Lung (tissue), 12 donors: ENCODE data around the gene SLC30A9. TPM values are rescaled to one million over a fixed set of nuclear protein-coding genes. Genes with fewer than 3 reads are reported as not detected.

Source experiments
- ATAC-seq: fragments of 200-7000 bp; cut with Tn5 transposase; one replicate; pipeline ENCODE4 v1.9.1; 2020; ENCODE audit warnings: moderate number of reproducible peaks; ENCODE audit not compliant: insufficient read depth, low FRiP score
- DNase-seq, 3 donors: peaks; one replicate each; pipeline ENCODE4 v3.0.0-alpha.2; 2013 to 2017
- H3K27ac ChIP-seq, 2 donors: one replicate each; pipeline ENCODE4 v1.5.1; 2013; ENCODE audit warnings: mild to moderate bottlenecking in 2 of 2, moderate library complexity in 2 of 2, control low read depth in 1 of 2, inconsistent platforms in 1 of 2, low read depth in 1 of 2, low read length in 1 of 2
- H3K27me3 ChIP-seq, 3 donors: one replicate each; pipeline ENCODE4 v1.5.1; 2013; ENCODE audit warnings: low read length in 2 of 3; ENCODE audit not compliant: control insufficient read depth in 3 of 3, insufficient read depth in 3 of 3
- H3K36me3 ChIP-seq, 4 donors: one replicate each; pipeline ENCODE4 v1.5.1; 2013; ENCODE audit warnings: low read length in 4 of 4, mild to moderate bottlenecking in 1 of 4, moderate library complexity in 1 of 4; ENCODE audit not compliant: control insufficient read depth in 4 of 4, insufficient read depth in 4 of 4
- H3K4me1 ChIP-seq, 5 donors: one replicate each; pipeline ENCODE4 v1.5.1; 2013; ENCODE audit warnings: low read length in 5 of 5, mild to moderate bottlenecking in 2 of 5, moderate library complexity in 1 of 5; ENCODE audit not compliant: control insufficient read depth in 5 of 5, insufficient read depth in 5 of 5
- H3K4me3 ChIP-seq: one replicate; pipeline ENCODE4 v1.5.1; 2013; ENCODE audit warnings: mild to moderate bottlenecking, control low read depth, moderate library complexity
- H3K9ac ChIP-seq, 2 donors: one replicate each; pipeline ENCODE4 v1.5.1; 2013; ENCODE audit warnings: low read length in 2 of 2, control low read depth in 1 of 2; ENCODE audit not compliant: insufficient read depth in 1 of 2
- H3K9me3 ChIP-seq, 4 donors: one replicate each; pipeline ENCODE4 v1.5.1; 2013; ENCODE audit warnings: low read length in 3 of 4, mild to moderate bottlenecking in 1 of 4, moderate library complexity in 1 of 4; ENCODE audit not compliant: control insufficient read depth in 4 of 4, insufficient read depth in 3 of 4
- WGBS, 2 donors: extraction: QIAGEN DNeasy Blood & Tissue Kit; methylation state at CpG; one replicate each; pipeline ENCODE4 v1.1.7; 2013; 5-methylcytosine and 5-hydroxymethylcytosine counted together
- polyA plus RNA-seq, 2 donors: library from polyadenylated mRNA; stranded (reverse); fragments of 200-250 nt; gene quantifications; one replicate each; pipeline ENCODE4 v1.2.1, GENCODE V29; 2013
- total RNA-seq, 2 donors: library from RNA; depleted of rRNA in 1 of 2; stranded (reverse); fragments of >200 nt in 1 of 2; gene quantifications; one replicate each; pipeline ENCODE4 v1.2.1, GENCODE V29; 2014 to 2021
- TF ChIP-seq, protein P1 (sequence below): IDR thresholded peaks from 2 replicates; pipeline ENCODE4 v1.5.1; 2012; ENCODE audit warnings: mild to moderate bottlenecking; ENCODE audit errors: control extremely low read depth, extremely low read depth
- donor health status: control.
- donor health status: control.
- donor health status: Bipolar disorder and iron deficiency.
- donor health status: healthy.
- donor health status: DM: yes; HTN: yes; CAD: no.

The SLC30A9 gene
- total and polyA plus RNA-seq, 4 donors = 12.3 to 68.5 (median 35.0) TPM

DNA sequence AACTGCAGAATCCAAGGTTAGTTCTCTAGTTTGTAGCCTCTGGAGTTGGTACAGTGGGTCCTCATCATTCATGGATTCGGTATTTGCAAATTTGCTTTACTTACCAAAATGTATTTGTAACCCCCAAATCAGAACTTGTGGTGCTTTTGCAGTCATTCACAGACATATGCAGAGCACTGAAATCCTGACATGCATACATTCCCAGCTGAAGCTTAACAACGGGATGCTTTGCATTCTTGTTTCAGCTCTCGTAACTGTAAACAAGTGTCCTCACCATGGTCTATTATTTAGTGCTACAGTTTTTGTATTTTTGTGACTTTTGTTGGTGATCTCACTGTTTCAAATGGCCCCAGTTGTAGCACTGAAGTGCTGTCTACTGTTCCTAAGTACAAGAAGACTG is 146.0 kb downstream of the SLC30A9 start:
- WGBS, 2 donors = 81 to 88% methylated on average over 3 of the region's 3 CpGs
- H3K9me3 ChIP-seq = peaks cover 0 to 1% (median 0%) of the 10 kb centered on the region in 4 donors
- H3K9ac ChIP-seq = no peak overlapping the region

More for the DNA sequence above, 146.0 kb downstream of the SLC30A9 start:
- H3K4me1 ChIP-seq = no peaks in the 10 kb centered on the region
- no peaks in the 10 kb centered on the region for H3K36me3 ChIP-seq
- DNase-seq (no peak), ATAC-seq (no peak)
- H3K4me3 ChIP-seq = no peak overlapping the region
- TF ChIP-seq, protein P1, sequence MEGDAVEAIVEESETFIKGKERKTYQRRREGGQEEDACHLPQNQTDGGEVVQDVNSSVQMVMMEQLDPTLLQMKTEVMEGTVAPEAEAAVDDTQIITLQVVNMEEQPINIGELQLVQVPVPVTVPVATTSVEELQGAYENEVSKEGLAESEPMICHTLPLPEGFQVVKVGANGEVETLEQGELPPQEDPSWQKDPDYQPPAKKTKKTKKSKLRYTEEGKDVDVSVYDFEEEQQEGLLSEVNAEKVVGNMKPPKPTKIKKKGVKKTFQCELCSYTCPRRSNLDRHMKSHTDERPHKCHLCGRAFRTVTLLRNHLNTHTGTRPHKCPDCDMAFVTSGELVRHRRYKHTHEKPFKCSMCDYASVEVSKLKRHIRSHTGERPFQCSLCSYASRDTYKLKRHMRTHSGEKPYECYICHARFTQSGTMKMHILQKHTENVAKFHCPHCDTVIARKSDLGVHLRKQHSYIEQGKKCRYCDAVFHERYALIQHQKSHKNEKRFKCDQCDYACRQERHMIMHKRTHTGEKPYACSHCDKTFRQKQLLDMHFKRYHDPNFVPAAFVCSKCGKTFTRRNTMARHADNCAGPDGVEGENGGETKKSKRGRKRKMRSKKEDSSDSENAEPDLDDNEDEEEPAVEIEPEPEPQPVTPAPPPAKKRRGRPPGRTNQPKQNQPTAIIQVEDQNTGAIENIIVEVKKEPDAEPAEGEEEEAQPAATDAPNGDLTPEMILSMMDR = no peak
- H3K27ac ChIP-seq = no peak overlapping the region
- H3K27me3 ChIP-seq = no peaks in the 10 kb centered on the region

Other genes starting within 250 kb of the SLC30A9 start
- gene PHOX2B, start 241.8 kb upstream of the SLC30A9 start, total RNA-seq = not detected
- gene PHOX2B, start 241.8 kb upstream of the SLC30A9 start, polyA plus RNA-seq = not detected
- gene TMEM33, start 55.1 kb upstream of the SLC30A9 start, total RNA-seq = 10 to 100 TPM; 61.5 to 63.5 TPM
- gene TMEM33, start 55.1 kb upstream of the SLC30A9 start, polyA plus RNA-seq = 10 to 100 TPM; 12.4 to 28.6 TPM
- under 1 TPM; 0.11 to 0.43 TPM for gene DCAF4L1, start 8.8 kb upstream of the SLC30A9 start, total RNA-seq
- under 1 TPM; 0.14 to 0.30 TPM for gene DCAF4L1, start 8.8 kb upstream of the SLC30A9 start, polyA plus RNA-seq
- under 1 TPM; 0.09 to 0.51 TPM for gene BEND4, start 162.1 kb downstream of the SLC30A9 start, total RNA-seq
- gene BEND4, start 162.1 kb downstream of the SLC30A9 start, polyA plus RNA-seq = under 1 TPM; 0.02 to 0.13 TPM